Vagina (tissue), 2 donors: Measurements from ENCODE around the gene ZIC1.

ENCODE experiments used
- POLR2AphosphoS5 ChIP-seq, 2 donors: sonication (generic); formaldehyde crosslinking; IDR thresholded peaks; one replicate each; pipeline ENCODE4 v1.9.0; 2017; ENCODE audit warnings: antibody characterized with exemption in 2 of 2, mild to moderate bottlenecking in 2 of 2, low read depth in 1 of 2; ENCODE audit not compliant: insufficient read depth in 1 of 2
- TF ChIP-seq, protein P1 (sequence below), 3 experiments: fragments of 450-650 bp in 2 of 3; fragments of 200-600 bp in 1 of 3; sonication (generic) in 1 of 3; IDR thresholded peaks; one replicate each; pipeline ENCODE4 v1.5.1; 2017 to 2019; ENCODE audit warnings: antibody characterized with exemption in 3 of 3, mild to moderate bottlenecking in 2 of 3, moderate library complexity in 2 of 3

DNA sequence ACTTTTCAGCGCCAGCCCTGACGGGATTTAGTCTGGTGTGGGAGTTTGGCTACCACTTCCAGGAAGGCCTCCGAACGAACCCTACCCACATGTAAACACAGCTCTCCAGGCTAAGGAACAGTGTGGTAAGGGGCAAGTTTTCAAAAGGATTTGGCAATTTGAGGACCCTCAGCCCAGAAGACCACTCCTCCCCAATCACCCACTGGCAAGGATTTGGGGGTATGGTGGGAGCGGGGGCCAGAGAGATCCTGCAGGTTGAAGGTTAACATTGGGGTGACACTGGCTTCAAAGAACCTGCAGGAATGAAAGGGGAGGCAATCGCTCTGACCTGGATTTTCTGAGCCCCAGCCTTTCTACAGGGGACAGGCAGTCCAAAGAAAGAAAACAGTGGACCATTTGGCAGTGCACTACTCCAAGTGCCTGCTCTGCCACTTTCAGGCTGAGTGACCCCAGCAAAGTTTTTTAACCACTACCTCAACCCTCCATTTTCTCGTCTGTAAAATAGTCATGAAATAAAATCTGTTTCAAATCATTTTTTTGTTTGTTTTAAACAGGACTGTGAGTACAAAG lies 37.3 kb upstream of the ZIC1 start:
- TF ChIP-seq POLR2AphosphoS5 (IDR thresholded peaks at IDR 0.05; ENCODE audit: insufficient read depth in 1 of 2, low read depth in 1 of 2), result no peak
- TF ChIP-seq, protein P1, sequence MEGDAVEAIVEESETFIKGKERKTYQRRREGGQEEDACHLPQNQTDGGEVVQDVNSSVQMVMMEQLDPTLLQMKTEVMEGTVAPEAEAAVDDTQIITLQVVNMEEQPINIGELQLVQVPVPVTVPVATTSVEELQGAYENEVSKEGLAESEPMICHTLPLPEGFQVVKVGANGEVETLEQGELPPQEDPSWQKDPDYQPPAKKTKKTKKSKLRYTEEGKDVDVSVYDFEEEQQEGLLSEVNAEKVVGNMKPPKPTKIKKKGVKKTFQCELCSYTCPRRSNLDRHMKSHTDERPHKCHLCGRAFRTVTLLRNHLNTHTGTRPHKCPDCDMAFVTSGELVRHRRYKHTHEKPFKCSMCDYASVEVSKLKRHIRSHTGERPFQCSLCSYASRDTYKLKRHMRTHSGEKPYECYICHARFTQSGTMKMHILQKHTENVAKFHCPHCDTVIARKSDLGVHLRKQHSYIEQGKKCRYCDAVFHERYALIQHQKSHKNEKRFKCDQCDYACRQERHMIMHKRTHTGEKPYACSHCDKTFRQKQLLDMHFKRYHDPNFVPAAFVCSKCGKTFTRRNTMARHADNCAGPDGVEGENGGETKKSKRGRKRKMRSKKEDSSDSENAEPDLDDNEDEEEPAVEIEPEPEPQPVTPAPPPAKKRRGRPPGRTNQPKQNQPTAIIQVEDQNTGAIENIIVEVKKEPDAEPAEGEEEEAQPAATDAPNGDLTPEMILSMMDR (IDR thresholded peaks at IDR 0.05), result no peak
